NCI-H460 (cell line): ENCODE data around the gene TEP1. TPM values are rescaled to one million over a fixed set of nuclear protein-coding genes. Genes with fewer than 3 reads are reported as not detected.
"Not testable (repeated sequence)": the region's sequence is repeated elsewhere in the genome, so short reads cannot be mapped to it uniquely, and the experiment has no call there.

Experiments used
- DNase-seq: peaks from one replicate; pipeline ENCODE4 v3.0.0-alpha.2; 2016; ENCODE audit warnings: low read depth; ENCODE audit errors: extremely low read depth
- total RNA-seq: library from RNA; depleted of rRNA; stranded (reverse); fragments of >200 nt; shearing (Covaris generic); gene quantifications from 2 replicates; pipeline ENCODE4 v1.2.3, GENCODE V29; 2014

The TEP1 gene
- total RNA-seq, 1 experiment from 2014 or later: 13.3 TPM

GRCh38 chr14:20391505-20391904 is 21.8 kb downstream of the TEP1 start:
- DNase-seq: no peak

GRCh38 chr14:20388159-20388558 is 25.1 kb downstream of the TEP1 start:
- DNase-seq: no peak

GRCh38 chr14:20387576-20387975 is 25.7 kb downstream of the TEP1 start:
- no peak for DNase-seq

- DNase-seq: no peak
Observed at GRCh38 chr14:20386276-20386855, 26.9 kb downstream of the TEP1 start.

- DNase-seq: no peak
Observed at GRCh38 chr14:20384886-20385285, 28.4 kb downstream of the TEP1 start.

- no peak for DNase-seq
Observed at GRCh38 chr14:20384321-20384720, 29.0 kb downstream of the TEP1 start.

- DNase-seq: no peak
Observed at GRCh38 chr14:20383636-20384035, 29.7 kb downstream of the TEP1 start.

- DNase-seq: no peak
Observed at GRCh38 chr14:20383032-20383431, 30.3 kb downstream of the TEP1 start.

GRCh38 chr14:20382526-20382925 is 30.8 kb downstream of the TEP1 start:
- DNase-seq: no peak

GRCh38 chr14:20381341-20381740 is 32.0 kb downstream of the TEP1 start:
- DNase-seq: no peak

- DNase-seq: no peak
Observed at GRCh38 chr14:20380681-20381080, 32.6 kb downstream of the TEP1 start.

- no peak for DNase-seq
Observed at GRCh38 chr14:20379743-20380142, 33.6 kb downstream of the TEP1 start.

GRCh38 chr14:20377171-20377570 is 36.1 kb downstream of the TEP1 start:
- DNase-seq: no peak

GRCh38 chr14:20376071-20376588 is 37.2 kb downstream of the TEP1 start:
- no peak for DNase-seq

GRCh38 chr14:20375471-20375870 is 37.8 kb downstream of the TEP1 start:
- no peak for DNase-seq

- no peak for DNase-seq
Observed at GRCh38 chr14:20372796-20373195, 40.5 kb downstream of the TEP1 start.

- no peak for DNase-seq
Observed at GRCh38 chr14:20365928-20366327, 47.4 kb downstream of the TEP1 start.

GRCh38 chr14:20358474-20358873 is 54.8 kb downstream of the TEP1 start:
- not testable (repeated sequence) for DNase-seq

GRCh38 chr14:20356422-20356821 is 56.9 kb downstream of the TEP1 start:
- DNase-seq: no peak

- DNase-seq: no peak
Observed at GRCh38 chr14:20350860-20351259, 62.4 kb downstream of the TEP1 start.

GRCh38 chr14:20350282-20350681 is 63.0 kb downstream of the TEP1 start:
- DNase-seq: no peak

GRCh38 chr14:20347747-20348146 is 65.6 kb downstream of the TEP1 start:
- DNase-seq: no peak

GRCh38 chr14:20346713-20347112 is 66.6 kb downstream of the TEP1 start:
- no peak for DNase-seq
